ENCODE measurements around the gene EIF2S1. TPM values are rescaled to one million over a fixed set of nuclear protein-coding genes. Genes with fewer than 3 reads are reported as not detected.
"Not testable (repeated sequence)": the region's sequence is repeated elsewhere in the genome, so short reads cannot be mapped to it uniquely, and the experiment has no call there.

Gene EIF2S1
- total and polyA plus RNA-seq, 2 donors = 71.6 to 107 TPM

DNA sequence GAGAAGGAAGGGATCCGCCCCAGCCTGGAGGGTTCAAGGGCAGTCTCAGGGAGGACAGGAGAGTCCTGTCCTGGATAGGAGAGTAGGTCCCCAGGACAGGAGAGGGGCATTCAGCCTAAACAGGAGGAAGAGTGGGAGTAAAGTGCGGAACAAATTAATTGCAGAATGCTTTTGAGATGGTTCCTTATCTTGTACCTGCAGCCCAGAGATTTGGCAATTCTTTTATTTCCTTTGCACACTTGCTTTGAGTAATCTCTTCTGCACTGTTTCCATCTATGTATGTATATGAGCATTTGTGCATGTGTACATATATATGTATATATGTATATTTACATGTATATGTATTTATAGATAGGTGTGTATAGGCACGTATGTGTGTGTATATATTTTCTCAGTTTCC, 29.1 kb downstream of the EIF2S1 start:
- no peaks in the 10 kb centered on the region for H3K4me1 ChIP-seq (ENCODE audit: insufficient read depth)
- 91% methylated on average over 3 of the region's 3 CpGs for WGBS
- H3K36me3 ChIP-seq (ENCODE audit: insufficient read depth) = peaks cover 2% of the 10 kb centered on the region
- H3K4me3 ChIP-seq (ENCODE audit: low read depth, low read length) = no peak overlapping the region
- no peak overlapping the region for H3K27ac ChIP-seq (ENCODE audit: low read depth)
- no peak for DNase-seq (ENCODE audit: extremely low spot score)

DNA sequence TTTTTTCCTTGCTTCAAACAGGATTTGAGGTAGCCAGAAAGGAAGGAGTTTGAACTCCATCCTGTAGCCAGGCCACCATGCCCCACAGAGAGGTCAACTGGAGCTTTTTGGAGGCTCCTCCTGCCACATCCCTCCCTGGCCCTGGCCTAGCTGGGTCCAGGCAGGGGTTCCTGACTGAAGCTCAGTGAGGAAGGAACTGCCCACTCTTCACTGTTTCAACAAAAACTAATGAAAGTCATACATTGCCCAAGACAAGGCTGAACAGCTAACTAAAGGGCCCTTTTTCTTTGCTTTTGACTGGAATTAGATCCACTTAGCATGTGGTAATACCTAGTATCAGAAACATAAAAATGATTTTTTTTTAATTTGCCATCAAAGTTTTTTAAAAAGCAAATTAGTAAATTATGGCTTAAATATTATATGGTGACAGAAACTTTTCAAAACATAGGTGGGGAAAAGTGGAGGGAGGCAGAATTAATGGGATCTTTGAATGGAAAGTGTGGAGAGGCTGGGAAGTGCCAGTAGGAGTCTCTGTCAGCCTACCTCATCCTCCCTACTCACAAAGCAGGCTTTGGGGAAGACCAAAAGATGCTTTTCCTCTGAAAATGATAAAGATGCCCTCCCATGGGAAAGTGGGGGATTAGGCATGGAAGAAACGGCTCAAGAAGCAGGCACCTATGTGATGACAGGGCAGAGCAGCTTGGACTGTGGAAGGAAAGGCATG, 29.8 kb downstream of the EIF2S1 start:
- Histone ChIP-seq H3K27ac (ENCODE audit: low read depth) (no peak overlapping the region), H3K36me3 (ENCODE audit: insufficient read depth) (no peaks in the 10 kb centered on the region), H3K4me3 (ENCODE audit: low read depth, low read length) (no peak overlapping the region), H3K4me1 (ENCODE audit: insufficient read depth) (no peaks in the 10 kb centered on the region)
- 73% methylated on average over 1 of the region's 1 CpG for WGBS
- no peak for DNase-seq (ENCODE audit: extremely low spot score)

DNA sequence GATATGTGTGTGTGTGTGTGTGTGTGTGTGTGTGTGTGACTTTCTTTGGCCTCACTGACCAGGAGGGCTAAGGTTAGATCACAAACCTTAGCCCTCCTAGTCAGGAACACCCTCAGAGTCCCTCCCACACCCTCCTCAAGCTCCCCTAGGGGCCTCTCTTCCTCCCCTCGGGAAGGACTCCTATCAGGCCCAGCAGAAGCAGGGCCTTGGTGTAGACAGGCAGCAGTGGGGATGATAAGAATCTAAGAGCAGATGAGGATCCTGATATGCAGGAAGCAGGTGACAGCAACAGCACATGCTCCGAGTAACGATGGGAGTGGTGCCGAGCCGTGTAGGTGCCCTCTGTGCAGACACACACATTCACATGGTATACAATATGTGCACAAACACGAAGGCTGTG, 31.1 kb downstream of the EIF2S1 start:
- no peaks in the 10 kb centered on the region for H3K4me1 ChIP-seq (ENCODE audit: insufficient read depth)
- DNase-seq (ENCODE audit: extremely low spot score) = no peak
- WGBS = 64% methylated on average over 6 of the region's 6 CpGs
- no peak overlapping the region for H3K4me3 ChIP-seq (ENCODE audit: low read depth, low read length)
- H3K36me3 ChIP-seq (ENCODE audit: insufficient read depth) = no peaks in the 10 kb centered on the region
- H3K27ac ChIP-seq (ENCODE audit: low read depth) = no peak overlapping the region

DNA sequence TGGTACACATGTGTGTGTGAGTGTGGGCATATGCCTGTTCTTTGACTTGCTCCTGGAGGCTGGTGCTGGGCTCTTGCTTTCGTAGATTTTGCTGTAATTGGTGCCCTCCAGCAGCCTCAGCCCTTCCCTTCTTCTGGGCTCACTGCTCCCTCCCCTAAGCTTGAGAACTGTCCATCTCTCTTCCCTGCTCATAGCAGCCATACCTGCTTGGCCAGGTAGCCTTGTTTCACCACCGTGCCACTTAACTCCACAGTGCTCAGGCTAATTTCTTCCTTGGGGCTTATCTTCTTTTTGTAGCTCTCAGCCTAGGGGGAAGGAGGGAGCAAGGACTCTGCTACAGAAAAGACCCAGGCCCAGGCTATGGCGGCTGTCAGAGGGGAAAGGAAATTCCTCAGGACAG, 32.0 kb downstream of the EIF2S1 start:
- no peak for DNase-seq (ENCODE audit: extremely low spot score)
- no peaks in the 10 kb centered on the region for H3K36me3 ChIP-seq (ENCODE audit: insufficient read depth)
- 78% methylated on average over 3 of the region's 3 CpGs for WGBS
- no peaks in the 10 kb centered on the region for H3K4me1 ChIP-seq (ENCODE audit: insufficient read depth)
- H3K27ac ChIP-seq (ENCODE audit: low read depth) = no peak overlapping the region
- H3K4me3 ChIP-seq (ENCODE audit: low read depth, low read length) = no peak overlapping the region

DNA sequence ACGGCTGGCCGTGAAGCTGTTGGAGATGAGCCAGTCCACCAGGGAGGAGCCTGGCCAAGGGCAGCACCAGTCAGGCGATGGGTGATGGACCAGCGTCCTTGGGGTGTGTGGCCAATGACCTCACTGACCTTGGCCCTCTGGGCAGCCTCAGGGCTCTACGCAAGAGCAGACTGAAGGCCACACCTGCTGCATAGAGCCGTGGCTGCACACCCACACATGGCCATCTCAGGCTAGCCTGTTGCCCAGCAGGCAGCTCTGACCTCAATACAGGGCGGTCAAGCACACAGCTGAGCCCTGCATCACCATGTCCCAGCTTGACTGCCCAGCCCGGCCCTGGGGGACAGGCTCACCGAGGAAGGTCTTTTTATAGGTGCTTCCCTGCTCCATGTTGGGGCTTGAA, 32.7 kb downstream of the EIF2S1 start:
- DNase-seq (ENCODE audit: extremely low spot score) = no peak
- Histone ChIP-seq H3K36me3 (ENCODE audit: insufficient read depth) (no peaks in the 10 kb centered on the region), H3K4me3 (ENCODE audit: low read depth, low read length) (no peak overlapping the region), H3K4me1 (ENCODE audit: insufficient read depth) (no peaks in the 10 kb centered on the region), H3K27ac (ENCODE audit: low read depth) (no peak overlapping the region)
- 86% methylated on average over 9 of the region's 9 CpGs for WGBS

DNA sequence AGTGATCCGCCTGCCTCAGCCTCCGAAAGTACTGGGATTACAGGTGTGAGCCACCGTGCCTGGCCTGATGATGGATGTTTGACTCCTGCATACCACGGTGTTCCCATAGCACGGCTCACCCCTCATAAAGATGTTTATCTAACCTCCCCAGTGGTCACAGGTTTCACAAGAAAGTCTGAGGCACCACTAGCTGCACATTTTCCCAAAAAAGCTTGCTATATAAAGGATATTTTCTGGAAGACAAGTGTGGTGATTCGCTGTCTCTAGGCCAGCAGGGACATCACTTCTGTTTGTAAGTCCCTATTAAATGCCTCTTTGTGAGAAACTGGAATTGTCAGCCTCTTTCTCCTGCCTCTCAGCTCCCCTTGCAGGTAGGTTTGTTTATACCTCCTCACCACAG, 33.6 kb downstream of the EIF2S1 start:
- 56% methylated on average over 6 of the region's 6 CpGs for WGBS
- DNase-seq (ENCODE audit: extremely low spot score) = no peak
- Histone ChIP-seq H3K4me3 (ENCODE audit: low read depth, low read length) (no peak overlapping the region), H3K4me1 (ENCODE audit: insufficient read depth) (no peaks in the 10 kb centered on the region), H3K27ac (ENCODE audit: low read depth) (no peak overlapping the region), H3K36me3 (ENCODE audit: insufficient read depth) (no peaks in the 10 kb centered on the region)

DNA sequence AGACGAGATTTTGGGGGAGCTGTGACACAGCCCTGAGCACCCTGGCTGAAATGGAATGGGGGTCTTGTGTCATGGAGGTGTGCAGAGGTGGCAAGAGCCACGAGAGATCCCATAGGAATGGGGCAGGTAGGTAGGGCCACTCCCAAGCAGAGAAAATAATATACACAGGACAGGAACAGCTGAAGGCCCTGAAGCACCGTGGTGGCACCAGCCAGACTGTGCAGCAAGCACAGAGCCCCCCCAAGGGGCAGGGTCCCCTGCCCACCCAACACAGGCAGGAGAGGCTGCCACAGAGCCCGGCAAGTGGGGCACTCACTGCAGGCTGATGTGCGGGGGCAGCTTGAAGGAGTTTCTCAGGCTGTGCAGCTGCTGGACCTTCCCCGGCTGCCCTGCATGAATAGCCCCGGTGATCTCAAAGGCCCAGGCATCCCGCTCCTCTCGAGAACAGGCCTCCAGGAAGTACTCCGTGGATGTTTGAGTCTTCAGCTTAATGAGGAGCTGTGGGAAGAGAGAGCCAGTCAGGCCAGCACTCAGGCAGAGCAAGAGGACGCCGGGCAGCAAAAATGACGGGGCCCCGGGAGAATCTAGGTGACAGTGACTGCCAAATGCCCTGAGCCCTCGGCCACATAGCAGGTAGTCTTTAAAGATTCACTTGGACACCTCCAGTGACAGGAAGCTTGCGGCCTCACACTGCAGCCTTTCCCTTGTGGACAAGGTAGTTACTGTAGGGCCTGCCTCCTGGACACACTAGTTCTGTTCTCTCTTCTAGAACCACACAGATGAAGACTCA, 35.2 kb downstream of the EIF2S1 start:
- WGBS = 71% methylated on average over 16 of the region's 16 CpGs
- no peak overlapping the region for H3K4me3 ChIP-seq (ENCODE audit: low read depth, low read length)
- H3K36me3 ChIP-seq (ENCODE audit: insufficient read depth) = no peaks in the 10 kb centered on the region
- no peak overlapping the region for H3K27ac ChIP-seq (ENCODE audit: low read depth)
- DNase-seq (ENCODE audit: extremely low spot score) = no peak
- H3K4me1 ChIP-seq (ENCODE audit: insufficient read depth) = no peaks in the 10 kb centered on the region

DNA sequence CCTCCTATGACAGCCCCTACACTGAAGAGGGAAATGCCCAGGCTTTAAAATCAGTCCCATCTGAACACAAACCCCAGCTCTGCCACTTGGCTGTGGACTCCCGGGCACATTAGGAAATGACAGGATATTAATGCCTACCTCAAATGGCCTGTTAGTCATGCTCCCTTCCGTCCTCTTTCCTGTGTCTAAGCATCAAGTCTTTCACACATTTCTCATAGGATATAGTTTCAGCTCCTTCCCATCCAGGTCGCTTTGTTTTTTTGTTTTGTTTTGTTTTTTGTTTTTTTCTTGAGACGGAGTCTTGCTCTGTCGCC, 35.7 kb downstream of the EIF2S1 start:
- DNase-seq (ENCODE audit: extremely low spot score) = no peak
- Histone ChIP-seq H3K36me3 (ENCODE audit: insufficient read depth) (no peaks in the 10 kb centered on the region), H3K27ac (ENCODE audit: low read depth) (no peak overlapping the region), H3K4me3 (ENCODE audit: low read depth, low read length) (no peak overlapping the region), H3K4me1 (ENCODE audit: insufficient read depth) (no peaks in the 10 kb centered on the region)
- 89% methylated on average over 5 of the region's 5 CpGs for WGBS

DNA sequence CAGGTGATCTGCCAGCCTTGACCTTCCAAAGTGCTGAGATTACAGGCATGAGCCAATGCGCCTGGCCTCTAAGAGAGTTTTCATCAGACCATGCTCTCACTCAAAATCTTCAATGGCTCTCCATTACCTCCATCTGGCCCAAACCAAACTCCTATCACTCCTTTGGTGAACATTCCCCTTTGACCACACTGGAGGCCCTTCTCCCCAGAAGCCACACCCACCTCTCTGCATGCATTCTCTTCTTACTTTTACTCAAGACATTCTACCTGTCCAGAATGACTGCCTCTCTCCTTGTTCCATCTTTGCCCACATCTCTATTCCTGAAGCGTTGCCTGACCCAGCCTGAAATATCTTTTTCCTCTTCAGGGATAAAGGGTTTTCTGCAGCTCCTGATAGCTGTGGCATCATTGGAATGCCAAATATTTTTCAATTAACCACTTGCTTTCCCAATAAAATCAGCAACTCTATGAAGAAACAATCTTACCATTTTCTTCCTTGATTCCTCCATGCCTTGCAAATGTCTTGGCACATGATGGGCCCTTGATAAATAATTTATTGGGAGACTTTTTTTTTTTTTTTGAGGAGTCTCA, 36.3 kb downstream of the EIF2S1 start:
- 59% methylated on average over 2 of the region's 2 CpGs for WGBS
- no peak for DNase-seq (ENCODE audit: extremely low spot score)
- no peaks in the 10 kb centered on the region for H3K4me1 ChIP-seq (ENCODE audit: insufficient read depth)

DNA sequence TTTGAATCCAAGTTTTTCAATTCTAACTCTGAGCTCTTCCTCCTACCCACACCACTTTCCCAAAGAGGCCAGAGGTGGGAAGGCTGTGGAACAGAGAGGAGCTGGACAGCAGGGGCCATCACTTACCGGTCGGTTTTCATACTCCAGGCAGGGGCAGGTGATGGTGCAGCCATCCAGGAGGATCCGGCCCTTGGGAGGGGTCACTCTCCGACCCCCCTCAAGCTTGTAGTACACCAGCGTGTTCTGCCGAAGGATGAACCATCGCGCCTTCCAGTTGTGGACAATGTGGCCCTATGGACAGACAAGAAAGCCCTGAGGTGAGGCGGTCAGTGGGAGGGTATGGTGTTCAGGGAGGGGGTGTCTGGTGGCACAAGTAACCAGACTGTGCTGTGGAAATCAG, 37.4 kb downstream of the EIF2S1 start:
- DNase-seq (ENCODE audit: extremely low spot score) = no peak
- H3K36me3 ChIP-seq (ENCODE audit: insufficient read depth) = no peaks in the 10 kb centered on the region
- H3K4me3 ChIP-seq (ENCODE audit: low read depth, low read length) = no peak overlapping the region
- WGBS = 96% methylated on average over 9 of the region's 9 CpGs
- H3K27ac ChIP-seq (ENCODE audit: low read depth) = no peak overlapping the region
- no peaks in the 10 kb centered on the region for H3K4me1 ChIP-seq (ENCODE audit: insufficient read depth)

More for the DNA sequence above, 36.3 kb downstream of the EIF2S1 start:
- Histone ChIP-seq H3K27ac (ENCODE audit: low read depth) (no peak overlapping the region), H3K4me3 (ENCODE audit: low read depth, low read length) (no peak overlapping the region), H3K36me3 (ENCODE audit: insufficient read depth) (no peaks in the 10 kb centered on the region)

DNA sequence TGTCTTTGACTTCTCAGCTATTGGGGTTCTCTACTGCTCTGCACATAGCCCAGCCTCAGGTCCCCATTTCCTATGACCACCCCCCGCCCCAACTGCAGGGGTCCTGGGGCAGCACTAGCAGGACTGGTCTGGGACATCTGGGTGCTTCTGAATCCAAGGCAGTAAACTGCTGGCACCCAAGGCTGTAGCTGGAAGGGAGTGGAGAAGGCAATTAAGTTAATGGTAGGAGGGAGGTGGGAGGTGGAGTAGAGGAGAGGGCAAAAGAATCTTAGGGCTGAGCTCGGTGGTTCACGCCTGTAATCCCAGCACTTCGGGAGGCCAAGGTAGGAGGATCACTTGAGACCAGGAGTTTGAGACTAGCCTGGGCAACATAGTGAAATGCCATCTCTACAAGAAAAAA, 40.3 kb downstream of the EIF2S1 start:
- Histone ChIP-seq H3K27ac (ENCODE audit: low read depth) (no peak overlapping the region), H3K4me3 (ENCODE audit: low read depth, low read length) (no peak overlapping the region), H3K36me3 (ENCODE audit: insufficient read depth) (no peaks in the 10 kb centered on the region), H3K4me1 (ENCODE audit: insufficient read depth) (no peaks in the 10 kb centered on the region)
- 83% methylated on average over 4 of the region's 4 CpGs for WGBS
- no peak for DNase-seq (ENCODE audit: extremely low spot score)

DNA sequence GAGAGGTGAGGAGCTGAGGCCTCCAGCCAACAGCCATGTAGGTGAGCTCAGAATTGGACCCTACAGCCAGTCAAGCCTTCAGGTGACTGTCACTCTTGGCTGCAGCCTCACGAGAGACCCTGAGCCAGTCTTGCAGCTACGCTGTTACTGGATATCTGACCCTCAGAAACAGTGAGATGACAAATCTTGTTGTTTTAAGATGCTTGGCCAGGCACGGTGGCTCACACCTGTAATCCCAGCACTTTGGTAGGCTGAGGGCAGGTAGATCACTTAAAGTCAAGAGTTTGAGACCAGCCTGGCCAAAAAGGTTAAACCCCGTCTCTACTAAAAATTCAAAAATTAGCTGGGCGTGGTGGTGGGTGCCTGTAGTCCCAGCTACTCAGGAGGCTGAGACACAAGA, 45.6 kb downstream of the EIF2S1 start:
- H3K27ac ChIP-seq (ENCODE audit: low read depth) = no peak overlapping the region
- peaks cover 2% of the 10 kb centered on the region for H3K4me1 ChIP-seq (ENCODE audit: insufficient read depth)
- no peak for DNase-seq (ENCODE audit: extremely low spot score)
- H3K4me3 ChIP-seq (ENCODE audit: low read depth, low read length) = no peak overlapping the region
- 94% methylated on average over 5 of the region's 5 CpGs for WGBS
- H3K36me3 ChIP-seq (ENCODE audit: insufficient read depth) = no peaks in the 10 kb centered on the region

DNA sequence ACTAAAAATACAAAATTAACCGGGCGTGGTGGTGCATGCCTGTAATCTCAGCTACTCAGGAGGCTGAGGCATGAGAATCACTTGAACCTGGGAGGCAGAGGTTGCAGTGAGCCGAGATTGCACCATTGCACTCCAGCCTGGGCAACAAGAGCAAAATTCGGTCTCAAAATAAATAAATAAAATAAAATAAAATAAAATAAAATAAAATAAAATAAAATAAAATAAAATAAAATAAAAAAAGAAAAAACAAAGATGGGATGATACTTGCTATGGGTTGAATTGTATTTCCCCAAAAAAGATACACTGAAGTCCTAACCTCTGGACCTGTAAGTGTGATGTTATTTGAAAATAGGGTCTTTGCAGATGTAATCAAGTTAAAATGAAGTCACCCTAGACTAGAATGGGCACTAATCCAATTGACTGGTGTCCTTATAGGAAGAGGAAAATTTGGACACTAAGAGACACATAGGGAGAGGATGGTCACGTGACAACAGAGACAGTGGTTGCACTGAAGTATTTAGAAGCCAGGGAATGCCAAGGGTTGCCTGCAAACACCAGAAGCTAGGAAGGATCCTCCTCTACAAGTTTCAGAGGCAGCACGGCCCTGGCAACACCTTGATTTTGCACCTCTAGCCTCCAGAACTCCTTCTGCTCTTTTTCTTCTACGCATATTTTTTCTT, 48.1 kb downstream of the EIF2S1 start:
- not testable (repeated sequence) for H3K27ac ChIP-seq (ENCODE audit: low read depth); H3K4me1 ChIP-seq (ENCODE audit: insufficient read depth); H3K36me3 ChIP-seq (ENCODE audit: insufficient read depth); H3K4me3 ChIP-seq (ENCODE audit: low read depth, low read length); DNase-seq (ENCODE audit: extremely low spot score)
- WGBS = 85% methylated on average over 7 of the region's 7 CpGs

DNA sequence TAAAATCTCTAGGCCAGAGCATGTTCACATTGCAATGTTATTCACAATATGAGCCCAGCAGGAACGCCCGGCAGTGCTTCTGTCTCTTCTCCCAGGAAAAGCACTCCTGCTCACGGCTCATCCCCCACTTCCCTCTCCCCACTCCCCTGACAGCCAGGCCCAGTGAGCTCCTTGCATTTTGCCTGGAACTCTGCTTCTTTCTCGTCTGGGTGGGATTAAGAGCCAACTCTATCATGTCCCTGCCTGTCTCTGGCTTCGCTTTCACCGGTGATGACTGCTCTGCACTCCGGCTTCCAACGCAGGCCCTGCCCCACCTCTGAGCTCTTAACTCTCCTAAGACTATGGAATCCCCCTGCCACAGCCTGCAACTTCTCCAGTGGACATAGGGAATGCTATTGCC, 49.3 kb downstream of the EIF2S1 start:
- WGBS = 62% methylated on average over 8 of the region's 8 CpGs
- Histone ChIP-seq H3K36me3 (ENCODE audit: insufficient read depth) (no peaks in the 10 kb centered on the region), H3K27ac (ENCODE audit: low read depth) (no peak overlapping the region), H3K4me3 (ENCODE audit: low read depth, low read length) (no peak overlapping the region), H3K4me1 (ENCODE audit: insufficient read depth) (peaks cover 2% of the 10 kb centered on the region)
- DNase-seq (ENCODE audit: extremely low spot score) = no peak
